Hippocampal formation (tissue), 2 donors: Measurements from ENCODE around the gene GPR156.
"Not testable (repeated sequence)": the region's sequence is repeated elsewhere in the genome, so short reads cannot be mapped to it uniquely, and the experiment has no call there.

ENCODE experiments used
- DNase-seq, 2 donors: peaks; one replicate each; lab custom pipeline; 2025; lab: John Stamatoyannopoulos, UW

The GPR156 gene

GRCh38 chr3:120161902-120162301 is 123.1 kb downstream of the GPR156 start:
- no peak for DNase-seq

GRCh38 chr3:120160050-120160449 is 125.0 kb downstream of the GPR156 start:
- DNase-seq, result no peak

GRCh38 chr3:120157681-120158080 is 127.3 kb downstream of the GPR156 start:
- no peak for DNase-seq

- DNase-seq, result no peak
Measured at GRCh38 chr3:120157113-120157512, 127.9 kb downstream of the GPR156 start.

DNA sequence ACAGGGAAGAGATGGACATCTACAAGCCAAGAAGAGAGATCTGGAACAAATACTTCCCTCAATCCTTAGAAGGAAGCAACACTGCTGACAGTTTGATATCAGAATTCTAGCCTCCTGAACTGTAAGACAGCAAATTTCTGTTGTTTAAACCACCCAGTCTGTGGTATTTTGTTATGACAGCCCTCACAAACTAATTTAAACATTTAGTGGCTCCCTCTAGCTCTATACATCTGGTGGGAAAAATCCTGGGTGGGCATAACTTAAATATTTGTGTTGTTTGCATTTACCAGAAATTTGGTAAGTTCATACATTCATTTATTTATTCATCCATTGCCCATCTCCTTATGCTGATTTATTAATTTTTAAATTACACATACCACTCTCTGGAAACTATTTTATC is 128.3 kb downstream of the GPR156 start:
- DNase-seq, result no peak

DNA sequence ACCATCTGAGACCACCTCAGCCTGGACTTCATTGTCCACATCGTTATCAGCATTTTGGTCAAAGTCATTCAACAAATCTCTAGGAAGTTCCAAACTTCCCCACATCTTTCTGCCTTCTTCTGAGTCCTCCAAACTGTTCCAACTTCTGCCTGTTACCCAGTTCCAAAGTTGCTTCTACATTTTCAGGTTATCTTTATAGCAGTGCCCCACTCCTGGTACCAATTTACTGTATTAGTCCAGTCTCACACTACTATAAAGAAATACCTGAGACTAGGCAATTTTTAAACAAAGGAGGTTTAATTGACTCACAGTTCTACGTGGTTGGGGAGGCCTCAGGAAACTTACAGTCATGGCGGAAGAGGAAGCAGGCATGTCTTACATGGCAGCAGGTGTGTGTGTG is 129.3 kb downstream of the GPR156 start:
- DNase-seq, result not testable (repeated sequence)

- DNase-seq, result no peak
Measured at GRCh38 chr3:120155108-120155507, 129.9 kb downstream of the GPR156 start.

DNA sequence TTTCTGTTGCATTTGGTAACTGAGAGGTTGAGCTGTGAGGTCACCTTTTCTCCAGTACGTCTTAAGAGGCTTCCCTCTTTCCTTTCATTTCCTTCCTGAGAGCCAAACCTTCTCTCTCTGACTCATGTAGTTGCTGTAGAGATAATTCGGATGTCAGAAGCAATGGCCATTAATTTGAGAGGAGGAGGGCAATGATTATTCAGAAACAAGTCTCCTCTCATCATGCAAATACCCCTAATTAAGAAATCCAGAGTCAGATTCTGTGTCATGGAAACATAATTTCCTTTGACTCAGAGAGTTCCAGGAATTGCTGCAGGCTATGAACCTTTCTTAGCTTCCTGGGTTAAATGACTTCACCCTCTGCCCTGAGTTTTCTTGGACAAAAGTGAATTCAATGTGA is 131.7 kb downstream of the GPR156 start:
- DNase-seq, result no peak

GRCh38 chr3:120151791-120152190 is 133.2 kb downstream of the GPR156 start:
- DNase-seq, result no peak

DNA sequence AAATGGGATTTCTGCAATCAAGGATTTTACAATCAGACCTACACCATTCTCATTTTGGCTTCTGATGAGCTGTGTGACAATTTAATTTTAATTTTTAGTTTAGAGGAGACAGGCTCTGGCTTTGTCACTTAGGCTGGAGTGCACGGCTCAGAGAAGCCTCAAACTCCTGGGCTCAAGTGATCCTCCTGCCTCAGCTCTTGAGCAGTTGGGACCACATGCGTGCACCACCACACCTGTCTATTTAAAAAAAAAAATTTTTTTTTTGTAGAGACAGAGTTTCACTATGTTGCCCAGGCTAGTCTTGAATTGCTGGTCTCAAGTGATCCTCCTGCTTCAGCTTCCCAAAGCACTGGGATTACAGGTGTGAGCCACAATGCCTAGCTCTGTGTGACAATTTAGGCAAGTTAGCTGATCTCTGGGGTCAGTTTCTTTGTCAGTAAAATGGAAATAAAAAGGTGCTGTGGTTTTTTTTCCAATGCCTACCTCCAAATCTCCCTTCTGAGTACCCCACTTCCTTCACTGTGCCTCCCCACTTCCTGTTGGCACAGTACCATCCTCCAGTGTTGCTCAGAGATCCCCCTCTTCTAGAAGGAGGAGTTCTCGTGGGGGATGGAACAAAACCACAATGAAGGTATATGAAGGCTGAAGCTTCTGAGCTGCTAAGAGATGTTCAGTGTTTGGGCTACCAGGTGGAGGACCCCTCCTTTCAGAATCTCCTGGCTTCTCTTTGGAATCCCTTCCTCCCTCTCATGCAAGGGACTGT is 136.7 kb downstream of the GPR156 start:
- DNase-seq, result no peak

- no peak for DNase-seq
Measured at GRCh38 chr3:120147072-120147871, 137.8 kb downstream of the GPR156 start.

- DNase-seq, result no peak
Measured at GRCh38 chr3:120145542-120146285, 139.3 kb downstream of the GPR156 start.

- DNase-seq, result no peak
Measured at GRCh38 chr3:120144267-120144666, 140.8 kb downstream of the GPR156 start.

DNA sequence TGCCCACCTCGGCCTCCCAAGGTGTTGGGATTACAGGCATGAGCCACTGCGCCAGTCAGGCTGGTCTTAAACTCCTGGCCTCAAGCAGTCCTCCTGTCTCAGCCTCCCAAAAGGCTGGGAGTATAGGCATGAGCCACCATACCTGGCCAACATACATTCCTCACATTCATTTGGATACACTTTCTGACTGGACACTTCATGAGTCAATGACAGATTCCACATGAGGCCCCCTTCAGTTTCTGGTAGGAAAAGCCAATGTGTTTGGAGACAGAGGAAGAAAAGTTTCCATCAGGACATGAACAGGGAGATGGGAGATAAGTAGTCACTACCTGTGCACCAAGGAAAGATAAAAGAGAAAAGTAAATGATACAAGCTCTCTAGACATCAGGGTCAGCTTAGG is 141.3 kb downstream of the GPR156 start:
- no peak for DNase-seq

DNA sequence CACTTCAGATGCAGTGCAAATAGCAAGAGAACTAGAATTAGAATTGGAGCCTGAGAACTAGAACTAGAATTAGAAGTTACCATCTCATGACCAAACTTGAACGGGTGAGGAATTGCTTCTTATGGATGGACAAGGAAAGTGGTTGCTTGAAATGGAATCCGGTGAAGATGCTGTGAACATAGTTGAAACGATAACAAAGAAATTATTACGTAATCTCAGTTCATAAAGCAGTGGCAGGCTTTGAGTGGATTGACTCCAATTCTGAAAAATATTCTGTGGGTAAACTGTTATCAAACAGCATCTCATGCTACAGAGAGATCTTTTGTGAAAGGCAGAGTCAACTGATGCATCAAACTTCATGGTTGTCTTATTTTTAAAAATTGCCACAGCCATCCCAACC is 142.8 kb downstream of the GPR156 start:
- no peak for DNase-seq

DNA sequence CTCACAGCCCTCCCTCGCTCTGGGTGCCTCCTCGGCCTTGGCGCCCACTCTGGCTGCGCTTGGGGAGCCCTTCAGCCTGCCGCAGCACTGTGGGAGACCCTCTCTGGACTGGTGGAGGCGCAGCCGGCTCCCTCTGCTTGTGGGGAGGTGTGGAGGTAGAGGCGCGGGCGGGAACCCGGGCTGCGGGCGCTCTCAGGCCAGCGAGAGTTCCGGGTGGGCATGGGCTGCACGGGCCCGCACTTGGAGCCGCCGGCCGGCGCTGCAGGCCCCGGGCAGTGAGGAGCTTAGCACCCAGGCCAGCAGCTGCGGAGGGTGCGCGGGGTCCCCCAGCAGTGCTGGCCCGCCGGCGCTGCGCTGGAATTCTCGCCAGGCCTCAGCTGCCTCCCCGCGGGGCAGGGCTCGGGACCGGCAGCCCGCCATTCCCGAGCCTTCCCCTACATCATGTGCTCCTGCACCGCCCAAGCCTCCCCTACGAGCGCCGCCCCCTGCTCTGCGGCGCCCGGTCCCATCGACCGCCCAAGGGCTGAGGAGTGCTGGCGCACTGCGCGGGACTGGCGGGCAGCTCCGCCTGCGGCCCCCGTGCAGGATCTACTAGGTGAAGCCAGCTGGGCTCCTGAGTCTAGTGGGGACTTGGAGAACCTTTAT is 144.8 kb downstream of the GPR156 start:
- DNase-seq, result no peak

- no peak for DNase-seq
Measured at GRCh38 chr3:120139140-120139539, 145.9 kb downstream of the GPR156 start.

DNA sequence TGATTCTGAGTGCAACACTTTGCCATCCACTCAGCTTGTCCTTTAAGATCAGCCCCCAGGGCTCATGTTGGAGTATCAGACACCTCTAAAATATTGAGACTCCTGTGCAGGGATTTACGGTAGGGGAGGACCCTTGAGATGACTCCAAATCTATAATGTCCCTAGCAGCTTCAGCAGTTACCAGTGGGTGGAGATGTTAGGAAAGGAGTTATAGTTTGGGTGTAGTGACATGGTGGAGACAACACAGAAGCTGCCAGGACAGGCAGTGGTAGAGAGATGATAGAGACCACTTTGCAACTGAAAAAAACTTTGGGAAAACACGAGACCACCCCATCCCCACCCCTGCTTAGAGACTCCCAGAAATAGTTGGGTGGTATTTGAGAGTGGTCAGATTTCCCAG is 147.5 kb downstream of the GPR156 start:
- no peak for DNase-seq

GRCh38 chr3:120130656-120131055 is 154.4 kb downstream of the GPR156 start:
- DNase-seq, result no peak

GRCh38 chr3:120129718-120130513 is 155.1 kb downstream of the GPR156 start:
- DNase-seq, result no peak

- DNase-seq, result no peak
Measured at GRCh38 chr3:120129051-120129450, 156.0 kb downstream of the GPR156 start.
